ENCODE data around the gene RNASET2.

Gene RNASET2

DNA sequence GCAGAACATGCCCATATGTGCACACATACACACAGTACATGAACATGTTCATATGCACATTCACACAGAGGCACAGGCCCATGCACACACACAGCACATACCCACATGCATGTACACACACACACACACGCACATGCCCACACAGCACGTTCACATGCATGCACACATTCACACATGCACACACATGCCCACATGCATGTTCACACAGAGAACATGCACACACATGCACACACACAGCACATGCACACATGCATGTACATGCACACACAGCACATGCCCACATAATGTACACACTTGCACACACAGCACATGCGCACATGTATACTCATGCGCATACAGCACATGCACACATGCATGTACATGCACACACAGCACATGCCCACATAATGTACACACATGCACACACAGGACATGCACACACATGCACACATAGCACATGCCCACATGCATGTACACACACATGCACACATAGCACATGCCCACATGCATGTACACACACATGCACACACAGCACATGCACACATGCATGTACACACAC, 25.9 kb downstream of the RNASET2 start:
- Histone ChIP-seq H3K4me1 (ENCODE audit: insufficient read depth, low read length) (no peaks in the 10 kb centered on the region), H3K36me3 (ENCODE audit: insufficient read depth, low read length) (peaks cover 14% of the 10 kb centered on the region), H3K9me3 (ENCODE audit: low read length) (no peaks in the 10 kb centered on the region), H3K27me3 (ENCODE audit: control insufficient read depth in 1 of 2, insufficient read depth in 2 of 2, low read length in 2 of 2) (no peaks in the 10 kb centered on the region), H3K9ac (ENCODE audit: low read length) (no peak overlapping the region), H3K27ac (ENCODE audit: low read depth, low read length) (no peak overlapping the region), H3K4me3 (ENCODE audit: low read depth in 1 of 2, low read length in 2 of 2) (no peak overlapping the region)

- no peak overlapping the region for H3K9ac ChIP-seq (ENCODE audit: low read length)
- no peaks in the 10 kb centered on the region for H3K4me1 ChIP-seq (ENCODE audit: insufficient read depth, low read length)
- H3K27ac ChIP-seq (ENCODE audit: low read depth, low read length) = no peak overlapping the region
- H3K36me3 ChIP-seq (ENCODE audit: insufficient read depth, low read length) = peaks cover 12% of the 10 kb centered on the region
- no peaks in the 10 kb centered on the region for H3K9me3 ChIP-seq (ENCODE audit: low read length)
- H3K27me3 ChIP-seq (ENCODE audit: control insufficient read depth in 1 of 2, insufficient read depth in 2 of 2, low read length in 2 of 2) = no peaks in the 10 kb centered on the region
- no peak overlapping the region for H3K4me3 ChIP-seq (ENCODE audit: low read depth in 1 of 2, low read length in 2 of 2)
Observed at GRCh38 chr6:166929542-166930189, 26.7 kb downstream of the RNASET2 start.

DNA sequence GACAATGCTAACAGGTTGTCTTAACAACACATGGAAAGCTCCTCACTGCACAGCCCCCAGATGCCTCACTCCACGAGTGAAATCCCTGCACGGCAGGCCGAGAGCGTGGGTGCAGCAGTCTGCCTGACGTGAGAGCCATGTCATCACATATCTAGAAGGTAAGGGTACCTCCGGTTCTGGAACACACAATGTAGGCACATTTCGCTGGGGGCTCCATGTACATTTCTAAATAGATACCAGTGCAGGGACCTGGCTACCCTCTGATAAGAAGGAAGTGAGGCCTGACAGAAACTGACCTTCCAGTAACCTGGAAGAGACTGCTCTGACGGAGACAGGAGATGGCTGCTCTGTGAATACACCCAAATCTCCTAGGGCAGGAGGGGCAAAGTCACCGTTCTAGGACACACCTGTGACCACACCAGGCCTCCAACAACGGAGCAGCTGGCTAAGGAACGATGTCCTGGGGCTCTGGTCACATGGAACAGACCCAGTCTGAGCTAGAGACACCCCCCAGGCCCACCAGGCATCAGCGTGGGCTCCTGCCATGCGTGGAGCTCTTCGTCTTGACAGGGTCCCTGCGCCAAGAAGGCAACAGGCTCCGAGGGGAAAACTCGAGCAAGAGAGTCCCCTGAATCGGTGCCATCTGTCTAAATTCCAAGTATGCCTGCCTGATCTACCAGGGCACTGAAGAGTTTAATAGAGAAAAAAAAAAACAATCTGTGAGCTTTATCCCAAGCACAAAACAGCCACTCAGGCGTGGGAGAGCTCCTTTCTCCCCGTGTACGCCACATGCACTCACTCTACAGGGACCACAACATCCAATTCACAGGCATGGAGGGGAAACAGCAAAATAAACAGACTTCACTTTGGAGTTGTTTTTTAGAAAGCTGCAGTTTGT, 27.5 kb downstream of the RNASET2 start:
- Histone ChIP-seq H3K4me3 (ENCODE audit: low read depth in 1 of 2, low read length in 2 of 2) (no peak overlapping the region), H3K27ac (ENCODE audit: low read depth, low read length) (no peak overlapping the region), H3K27me3 (ENCODE audit: control insufficient read depth in 1 of 2, insufficient read depth in 2 of 2, low read length in 2 of 2) (no peaks in the 10 kb centered on the region), H3K9me3 (ENCODE audit: low read length) (no peaks in the 10 kb centered on the region), H3K36me3 (ENCODE audit: insufficient read depth, low read length) (peaks cover 5% of the 10 kb centered on the region), H3K4me1 (ENCODE audit: insufficient read depth, low read length) (no peaks in the 10 kb centered on the region), H3K9ac (ENCODE audit: low read length) (no peak overlapping the region)

DNA sequence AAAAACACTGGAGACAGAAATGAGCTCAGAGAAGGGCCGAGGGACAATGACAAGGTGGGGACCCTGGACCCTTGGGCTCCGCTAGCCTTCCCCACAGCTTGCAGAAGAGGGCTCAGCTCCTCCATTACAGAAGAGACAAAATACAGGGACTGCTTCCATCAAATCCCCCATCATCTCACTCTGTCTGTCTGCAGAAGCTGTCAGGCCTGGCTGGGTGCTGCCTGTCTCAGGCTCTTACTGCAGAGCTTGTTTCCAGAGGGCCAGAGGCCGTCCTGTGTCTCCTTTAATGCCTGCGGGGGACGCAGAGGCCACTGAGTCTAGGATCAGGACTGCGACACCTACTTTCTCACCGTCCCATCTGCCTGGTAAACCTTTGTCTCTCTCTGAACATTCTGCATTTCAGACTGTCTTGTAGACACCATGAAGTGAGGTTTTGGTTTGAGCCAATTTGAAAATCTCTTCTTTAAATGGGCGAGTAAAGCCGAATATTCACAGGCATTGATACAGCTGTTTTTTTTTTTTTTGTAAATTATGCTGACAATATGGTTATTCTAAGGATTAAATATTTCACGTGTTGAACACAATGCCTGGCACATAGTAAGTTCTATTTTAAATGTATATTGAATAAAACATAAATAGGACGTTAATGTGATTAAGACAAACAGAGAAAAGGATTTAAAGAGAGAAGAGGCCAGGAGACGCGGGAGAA, 28.3 kb downstream of the RNASET2 start:
- Histone ChIP-seq H3K9ac (ENCODE audit: low read length) (no peak overlapping the region), H3K36me3 (ENCODE audit: insufficient read depth, low read length) (no peaks in the 10 kb centered on the region), H3K27ac (ENCODE audit: low read depth, low read length) (no peak overlapping the region), H3K4me1 (ENCODE audit: insufficient read depth, low read length) (no peaks in the 10 kb centered on the region), H3K9me3 (ENCODE audit: low read length) (no peaks in the 10 kb centered on the region), H3K27me3 (ENCODE audit: control insufficient read depth in 1 of 2, insufficient read depth in 2 of 2, low read length in 2 of 2) (no peaks in the 10 kb centered on the region), H3K4me3 (ENCODE audit: low read depth in 1 of 2, low read length in 2 of 2) (no peak overlapping the region)

DNA sequence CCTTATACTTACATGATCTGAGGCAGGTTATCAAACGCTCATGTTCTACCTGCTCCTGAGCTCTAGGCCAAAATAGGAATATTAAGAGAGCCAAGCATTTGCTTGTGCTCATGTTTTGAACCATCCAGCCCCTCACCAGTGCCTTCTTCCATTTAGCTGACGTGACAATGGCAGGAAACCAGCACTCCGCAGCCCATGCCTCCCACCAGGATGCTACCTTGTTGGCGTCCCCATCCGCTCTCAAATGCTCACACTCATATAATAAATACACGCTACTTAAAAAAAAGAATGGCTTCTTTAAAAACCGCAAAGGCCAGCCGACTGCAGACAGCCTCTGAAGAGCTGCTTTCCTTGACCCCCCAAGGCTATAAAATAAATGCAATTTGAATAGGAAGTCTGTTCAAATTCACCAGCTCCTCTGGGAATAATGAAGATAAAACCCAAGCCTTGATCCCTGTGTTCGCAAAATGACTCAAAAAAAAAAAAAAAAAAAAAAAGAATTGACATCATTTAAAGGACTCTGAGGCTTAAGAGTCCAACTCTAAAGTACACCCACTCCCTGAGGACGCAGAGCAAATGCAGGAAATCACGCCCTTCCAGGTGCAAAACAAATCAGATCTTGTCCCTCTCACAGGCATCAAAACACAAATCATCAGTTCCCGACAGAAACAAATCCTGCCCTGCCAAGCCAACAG, 29.0 kb downstream of the RNASET2 start:
- no peaks in the 10 kb centered on the region for H3K27me3 ChIP-seq (ENCODE audit: control insufficient read depth in 1 of 2, insufficient read depth in 2 of 2, low read length in 2 of 2)
- H3K4me3 ChIP-seq (ENCODE audit: low read depth in 1 of 2, low read length in 2 of 2) = no peak overlapping the region
- H3K4me1 ChIP-seq (ENCODE audit: insufficient read depth, low read length) = no peaks in the 10 kb centered on the region
- H3K9ac ChIP-seq (ENCODE audit: low read length) = no peak overlapping the region
- H3K36me3 ChIP-seq (ENCODE audit: insufficient read depth, low read length) = no peaks in the 10 kb centered on the region
- H3K9me3 ChIP-seq (ENCODE audit: low read length) = no peaks in the 10 kb centered on the region
- no peak overlapping the region for H3K27ac ChIP-seq (ENCODE audit: low read depth, low read length)

DNA sequence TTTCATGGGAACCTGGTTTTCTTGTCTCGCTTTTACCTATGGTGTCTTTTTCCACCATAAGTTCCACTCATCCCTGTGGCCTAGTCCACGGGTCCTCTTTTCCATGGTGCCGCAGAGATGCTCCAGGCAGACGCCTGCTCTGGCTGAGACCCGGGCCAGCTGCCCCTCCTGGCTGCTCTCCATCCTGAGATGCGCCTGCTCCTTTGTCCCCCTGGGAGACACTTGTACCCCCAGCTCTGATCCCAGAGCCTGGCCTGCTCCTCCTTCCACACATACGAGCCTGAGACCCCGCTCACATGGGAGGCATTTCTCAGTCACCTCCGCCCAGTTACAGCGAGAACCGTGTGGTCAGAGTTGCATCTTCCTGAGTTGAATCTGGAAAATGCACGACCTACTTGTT, 29.6 kb downstream of the RNASET2 start:
- no peak overlapping the region for H3K27ac ChIP-seq (ENCODE audit: low read depth, low read length)
- H3K4me1 ChIP-seq (ENCODE audit: insufficient read depth, low read length) = no peaks in the 10 kb centered on the region
- no peaks in the 10 kb centered on the region for H3K9me3 ChIP-seq (ENCODE audit: low read length)
- no peak overlapping the region for H3K9ac ChIP-seq (ENCODE audit: low read length)
- no peaks in the 10 kb centered on the region for H3K36me3 ChIP-seq (ENCODE audit: insufficient read depth, low read length)
- H3K27me3 ChIP-seq (ENCODE audit: control insufficient read depth in 1 of 2, insufficient read depth in 2 of 2, low read length in 2 of 2) = no peaks in the 10 kb centered on the region
- no peak overlapping the region for H3K4me3 ChIP-seq (ENCODE audit: low read depth in 1 of 2, low read length in 2 of 2)

- no peaks in the 10 kb centered on the region for H3K36me3 ChIP-seq (ENCODE audit: insufficient read depth, low read length)
- H3K27ac ChIP-seq (ENCODE audit: low read depth, low read length) = no peak overlapping the region
- no peak overlapping the region for H3K4me3 ChIP-seq (ENCODE audit: low read depth in 1 of 2, low read length in 2 of 2)
- H3K27me3 ChIP-seq (ENCODE audit: control insufficient read depth in 1 of 2, insufficient read depth in 2 of 2, low read length in 2 of 2) = no peaks in the 10 kb centered on the region
- no peaks in the 10 kb centered on the region for H3K9me3 ChIP-seq (ENCODE audit: low read length)
- no peaks in the 10 kb centered on the region for H3K4me1 ChIP-seq (ENCODE audit: insufficient read depth, low read length)
- no peak overlapping the region for H3K9ac ChIP-seq (ENCODE audit: low read length)
Observed at GRCh38 chr6:166925141-166925996, 31.0 kb downstream of the RNASET2 start.

DNA sequence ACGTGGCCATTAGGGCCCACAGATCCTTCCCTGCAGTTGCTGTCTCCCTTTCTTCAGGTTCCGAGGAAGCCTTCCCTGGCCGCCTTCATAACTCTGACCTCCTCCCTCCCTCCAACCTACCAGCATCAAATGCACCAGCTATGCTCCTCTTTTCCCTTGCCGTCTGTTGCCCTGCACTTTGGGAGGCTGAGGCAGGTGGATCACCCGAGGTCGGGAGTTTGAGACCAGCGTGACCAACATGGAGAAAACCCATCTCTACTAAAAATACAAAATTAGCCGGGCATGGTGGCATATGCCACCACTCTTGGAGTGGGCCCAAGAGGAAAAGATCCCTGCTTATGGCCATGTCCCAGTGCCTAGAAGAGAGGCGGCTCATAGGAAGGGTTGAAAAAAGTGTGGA, 31.8 kb downstream of the RNASET2 start:
- H3K36me3 ChIP-seq (ENCODE audit: insufficient read depth, low read length) = no peaks in the 10 kb centered on the region
- no peaks in the 10 kb centered on the region for H3K27me3 ChIP-seq (ENCODE audit: control insufficient read depth in 1 of 2, insufficient read depth in 2 of 2, low read length in 2 of 2)
- H3K27ac ChIP-seq (ENCODE audit: low read depth, low read length) = no peak overlapping the region
- H3K9ac ChIP-seq (ENCODE audit: low read length) = no peak overlapping the region
- H3K9me3 ChIP-seq (ENCODE audit: low read length) = no peaks in the 10 kb centered on the region
- H3K4me1 ChIP-seq (ENCODE audit: insufficient read depth, low read length) = no peaks in the 10 kb centered on the region
- no peak overlapping the region for H3K4me3 ChIP-seq (ENCODE audit: low read depth in 1 of 2, low read length in 2 of 2)

DNA sequence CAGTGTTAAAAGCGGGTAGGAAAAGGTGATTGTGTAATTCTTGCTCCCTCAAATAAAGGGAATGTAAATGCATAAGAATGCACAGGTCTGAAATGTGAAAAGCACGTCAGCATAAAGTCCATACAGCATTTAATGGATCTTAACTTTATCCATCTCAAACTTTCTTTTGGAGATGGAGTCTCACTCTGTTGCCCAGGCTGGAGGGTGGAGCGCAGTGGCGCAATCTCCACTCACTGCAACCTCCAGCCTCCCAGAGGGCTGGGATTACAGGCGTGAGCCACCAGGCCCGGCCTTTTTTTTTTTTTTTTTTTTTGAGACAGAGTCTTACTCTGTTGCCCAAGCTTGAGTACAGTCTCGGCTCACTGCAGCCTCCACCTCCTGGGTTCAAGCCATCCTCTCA, 33.4 kb downstream of the RNASET2 start:
- Histone ChIP-seq H3K9me3 (ENCODE audit: low read length) (no peaks in the 10 kb centered on the region), H3K36me3 (ENCODE audit: insufficient read depth, low read length) (no peaks in the 10 kb centered on the region), H3K27me3 (ENCODE audit: control insufficient read depth in 1 of 2, insufficient read depth in 2 of 2, low read length in 2 of 2) (no peaks in the 10 kb centered on the region), H3K9ac (ENCODE audit: low read length) (no peak overlapping the region), H3K4me1 (ENCODE audit: insufficient read depth, low read length) (no peaks in the 10 kb centered on the region), H3K4me3 (ENCODE audit: low read depth in 1 of 2, low read length in 2 of 2) (no peak overlapping the region), H3K27ac (ENCODE audit: low read depth, low read length) (no peak overlapping the region)

GRCh38 chr6:166921570-166921969, 34.8 kb downstream of the RNASET2 start:
- Histone ChIP-seq H3K27me3 (ENCODE audit: control insufficient read depth in 1 of 2, insufficient read depth in 2 of 2, low read length in 2 of 2) (no peaks in the 10 kb centered on the region), H3K9me3 (ENCODE audit: low read length) (no peaks in the 10 kb centered on the region), H3K36me3 (ENCODE audit: insufficient read depth, low read length) (no peaks in the 10 kb centered on the region), H3K4me1 (ENCODE audit: insufficient read depth, low read length) (no peaks in the 10 kb centered on the region), H3K4me3 (ENCODE audit: low read depth in 1 of 2, low read length in 2 of 2) (no peak overlapping the region), H3K9ac (ENCODE audit: low read length) (no peak overlapping the region), H3K27ac (ENCODE audit: low read depth, low read length) (no peak overlapping the region)

Data from muscle layer of colon (tissue), 2 donors.